HG03520 (cell line): ENCODE data around the gene RARA.
A peak's percentile ranks its signal among the peaks of the same experiment; 100 is the strongest.

Source experiments
- ATAC-seq: cut with Tn5 transposase; IDR thresholded peaks from one replicate; pipeline ENCODE4 v1.9.1; 2021; ENCODE audit warnings: mild to moderate bottlenecking, moderate library complexity; ENCODE audit not compliant: unreplicated experiment

The RARA gene

GRCh38 chr17:40327244-40327729 lies 18.3 kb downstream of the RARA start:
- no peak for ATAC-seq

GRCh38 chr17:40327735-40328385 lies 18.9 kb downstream of the RARA start:
- no peak for ATAC-seq

- no peak for ATAC-seq
Observed at GRCh38 chr17:40328386-40328766, 19.4 kb downstream of the RARA start.

- ATAC-seq: no peak
Observed at GRCh38 chr17:40329839-40330794, 21.1 kb downstream of the RARA start.

- no peak for ATAC-seq
Observed at GRCh38 chr17:40330850-40331470, 22.0 kb downstream of the RARA start.

- no peak for ATAC-seq
Observed at GRCh38 chr17:40331743-40332641, 23.0 kb downstream of the RARA start.

- ATAC-seq: no peak
Observed at GRCh38 chr17:40333781-40334448, 24.9 kb downstream of the RARA start.

- no peak for ATAC-seq
Observed at GRCh38 chr17:40335620-40336019, 26.6 kb downstream of the RARA start.

GRCh38 chr17:40337351-40337750 lies 28.4 kb downstream of the RARA start:
- no peak for ATAC-seq

GRCh38 chr17:40338058-40338457 lies 29.1 kb downstream of the RARA start:
- ATAC-seq: no peak

GRCh38 chr17:40338941-40339649 lies 30.1 kb downstream of the RARA start:
- no peak for ATAC-seq

GRCh38 chr17:40340327-40340726 lies 31.3 kb downstream of the RARA start:
- ATAC-seq: no peak

GRCh38 chr17:40340880-40341807 lies 32.2 kb downstream of the RARA start:
- peak; percentile 56 for ATAC-seq

GRCh38 chr17:40341808-40342503 lies 33.0 kb downstream of the RARA start:
- ATAC-seq: no peak

- ATAC-seq: no peak
Observed at GRCh38 chr17:40342504-40343218, 33.7 kb downstream of the RARA start.

- no peak for ATAC-seq
Observed at GRCh38 chr17:40343219-40344119, 34.5 kb downstream of the RARA start.
